Right atrium auricular region (tissue), 2 donors: Measurements from ENCODE around the gene TBP. TPM values are rescaled to one million over a fixed set of nuclear protein-coding genes. Genes with fewer than 3 reads are reported as not detected.

Experiments used
- DNase-seq: peaks from one replicate; pipeline ENCODE4 v3.0.0-alpha.2; 2019; ENCODE audit warnings: low spot score
- H3K27ac ChIP-seq, 2 donors: fragments of 200-600 bp; sonication (generic); 1 replicate in 1 of 2; 2 replicates in 1 of 2; pipeline ENCODE4 v1.5.1; 2016 to 2019
- H3K27me3 ChIP-seq, 2 donors: fragments of 200-600 bp; sonication (generic); one replicate each; pipeline versions ENCODE4 v1.5.1 to v1.6.0; 2017 to 2019
- H3K36me3 ChIP-seq: fragments of 200-600 bp; sonication (generic); one replicate; pipeline ENCODE4 v1.5.1; 2016
- H3K4me1 ChIP-seq, 2 donors: fragments of 200-600 bp; sonication (generic); one replicate each; pipeline versions ENCODE4 v1.5.1 to v1.6.0; 2017 to 2019
- H3K4me3 ChIP-seq, 2 donors: fragments of 200-600 bp; sonication (generic); 1 replicate in 1 of 2; 2 replicates in 1 of 2; pipeline ENCODE4 v1.5.1; 2017 to 2019; ENCODE audit warnings: mild to moderate bottlenecking in 1 of 2, moderate library complexity in 1 of 2
- H3K9me3 ChIP-seq, 2 donors: fragments of 200-600 bp; sonication (generic); one replicate each; pipeline ENCODE4 v1.5.1; 2019
- total RNA-seq, 2 donors: library from RNA; depleted of rRNA; stranded (reverse); fragments of >200 nt; gene quantifications; one replicate each; pipeline ENCODE4 v1.1.0, GENCODE V29; 2016
- TF ChIP-seq, protein P1 (sequence below), 2 donors: fragments of 200-600 bp; sonication (generic); IDR thresholded peaks; one replicate each; pipeline ENCODE4 v1.5.1; 2019; ENCODE audit warnings: antibody characterized with exemption in 2 of 2

TBP gene
- total RNA-seq, 2 donors from 2014 or later: 10.1 to 13.3 TPM

- Histone ChIP-seq H3K4me1 (peaks cover 0 to 9% of the 10 kb centered on the region in 2 donors), H3K36me3 (peaks cover 62% of the 10 kb centered on the region), H3K27me3 (no peaks in the 10 kb centered on the region), H3K4me3 (no peak overlapping the region), H3K27ac (no peak overlapping the region), H3K9me3 (no peaks in the 10 kb centered on the region)
- TF ChIP-seq, protein P1, sequence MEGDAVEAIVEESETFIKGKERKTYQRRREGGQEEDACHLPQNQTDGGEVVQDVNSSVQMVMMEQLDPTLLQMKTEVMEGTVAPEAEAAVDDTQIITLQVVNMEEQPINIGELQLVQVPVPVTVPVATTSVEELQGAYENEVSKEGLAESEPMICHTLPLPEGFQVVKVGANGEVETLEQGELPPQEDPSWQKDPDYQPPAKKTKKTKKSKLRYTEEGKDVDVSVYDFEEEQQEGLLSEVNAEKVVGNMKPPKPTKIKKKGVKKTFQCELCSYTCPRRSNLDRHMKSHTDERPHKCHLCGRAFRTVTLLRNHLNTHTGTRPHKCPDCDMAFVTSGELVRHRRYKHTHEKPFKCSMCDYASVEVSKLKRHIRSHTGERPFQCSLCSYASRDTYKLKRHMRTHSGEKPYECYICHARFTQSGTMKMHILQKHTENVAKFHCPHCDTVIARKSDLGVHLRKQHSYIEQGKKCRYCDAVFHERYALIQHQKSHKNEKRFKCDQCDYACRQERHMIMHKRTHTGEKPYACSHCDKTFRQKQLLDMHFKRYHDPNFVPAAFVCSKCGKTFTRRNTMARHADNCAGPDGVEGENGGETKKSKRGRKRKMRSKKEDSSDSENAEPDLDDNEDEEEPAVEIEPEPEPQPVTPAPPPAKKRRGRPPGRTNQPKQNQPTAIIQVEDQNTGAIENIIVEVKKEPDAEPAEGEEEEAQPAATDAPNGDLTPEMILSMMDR (IDR thresholded peaks at IDR 0.05): no peak
- DNase-seq: no peak
These were observed 24.7 kb downstream of the TBP start for GRCh38 chr6:170578909-170579308.

- peak overlapping the region; percentile 83 to 90 for H3K27ac ChIP-seq
- H3K4me1 ChIP-seq: peaks cover 0 to 15% of the 10 kb centered on the region in 2 donors
- peaks cover 25% of the 10 kb centered on the region for H3K36me3 ChIP-seq
- no peak for DNase-seq
- no peaks in the 10 kb centered on the region for H3K27me3 ChIP-seq
- peak overlapping the region; percentile 71 to 84 for H3K4me3 ChIP-seq
- no peaks in the 10 kb centered on the region for H3K9me3 ChIP-seq
- TF ChIP-seq, protein P1 (IDR thresholded peaks at IDR 0.05): no peak
These were observed 29.6 kb downstream of the TBP start for GRCh38 chr6:170583756-170584180.

DNA sequence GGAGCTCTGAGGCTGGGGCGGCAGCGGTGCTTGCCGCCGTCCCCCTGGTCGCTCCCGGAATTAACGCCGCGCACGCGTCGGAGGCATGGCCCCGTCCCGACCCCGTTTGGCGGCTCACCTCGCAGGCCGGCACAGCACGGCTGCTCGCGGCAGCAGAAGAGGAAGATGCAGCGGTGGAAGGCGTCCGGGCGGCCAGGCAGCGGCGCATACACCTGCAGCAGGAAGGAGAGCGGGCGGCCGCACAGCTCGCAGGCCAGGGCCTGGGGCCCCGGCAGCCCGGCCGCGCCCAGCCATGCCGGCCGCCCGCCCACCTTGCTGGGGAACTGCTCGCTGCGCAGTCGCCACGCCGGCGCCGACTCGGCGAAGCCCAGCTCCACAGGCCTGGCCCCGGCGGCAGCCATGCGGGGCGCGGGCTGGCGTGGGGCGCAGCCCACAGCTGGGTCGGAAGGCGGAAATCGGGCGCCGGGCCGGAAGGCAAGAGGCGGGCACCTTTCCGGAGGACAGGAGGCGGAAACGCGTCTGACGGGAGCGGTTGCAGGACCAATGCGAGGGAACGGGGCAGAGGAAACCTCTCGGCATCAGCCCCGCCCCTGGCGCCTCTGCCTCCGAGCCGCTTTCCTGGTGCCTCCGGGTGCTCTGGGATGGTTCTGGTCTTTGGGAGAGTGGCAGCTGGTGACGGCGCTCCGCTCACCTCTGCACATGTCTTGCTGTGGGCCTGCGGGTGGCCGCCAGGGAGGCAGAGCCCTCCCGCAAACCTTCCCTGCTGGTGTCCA lies 30.2 kb downstream of the TBP start, which contains the start of gene PDCD2:
Gene PDCD2 (minus strand): TSS at position 457 of the 773 bp plus-strand sequence. CDS start 56 bp downstream, at position 401.
- Histone ChIP-seq H3K27me3 (no peaks in the 10 kb centered on the region), H3K9me3 (no peaks in the 10 kb centered on the region), H3K36me3 (peaks cover 22% of the 10 kb centered on the region), H3K4me1 (peaks cover 0 to 15% of the 10 kb centered on the region in 2 donors), H3K27ac (peak within 1 kb of the TSS; percentile 83 to 90), H3K4me3 (peak within 1 kb of the TSS; percentile 71 to 84)
- peak; percentile 88 for DNase-seq
- TF ChIP-seq, protein P1 (IDR thresholded peaks at IDR 0.05): peak in 1 of 2 donors; percentile 16

- Histone ChIP-seq H3K27ac (peak overlapping the region; percentile 83 to 90), H3K36me3 (peaks cover 22% of the 10 kb centered on the region), H3K4me3 (peak overlapping the region; percentile 71 to 84), H3K4me1 (peaks cover 0 to 15% of the 10 kb centered on the region in 2 donors), H3K27me3 (no peaks in the 10 kb centered on the region), H3K9me3 (no peaks in the 10 kb centered on the region)
- no peak for DNase-seq
- TF ChIP-seq, protein P1 (IDR thresholded peaks at IDR 0.05): no peak
These were observed 30.9 kb downstream of the TBP start for GRCh38 chr6:170584954-170585498.

GRCh38 chr6:170590725-170591124 lies 36.6 kb downstream of the TBP start:
- H3K4me3 ChIP-seq: no peak overlapping the region
- H3K27me3 ChIP-seq: no peaks in the 10 kb centered on the region
- no peak for DNase-seq
- no peak overlapping the region for H3K27ac ChIP-seq
- H3K9me3 ChIP-seq: peaks cover 0 to 5% of the 10 kb centered on the region in 2 donors
- TF ChIP-seq, protein P1 (IDR thresholded peaks at IDR 0.05): no peak
- no peaks in the 10 kb centered on the region for H3K36me3 ChIP-seq
- H3K4me1 ChIP-seq: no peaks in the 10 kb centered on the region
